KMS-11 (cell line): ENCODE results near the gene FUZ.

Source experiments
- H2AFZ ChIP-seq: fragments of 200-600 bp; sonication (generic); 2 replicates; pipeline ENCODE4 v1.6.1; 2016; ENCODE audit warnings: antibody characterized with exemption, mixed run types, low read depth
- H3K27ac ChIP-seq: fragments of 200-600 bp; sonication (generic); 2 replicates; pipeline ENCODE4 v1.6.1; 2016; ENCODE audit warnings: mild to moderate bottlenecking, mixed run types
- H3K27me3 ChIP-seq: fragments of 200-600 bp; sonication (generic); 2 replicates; pipeline ENCODE4 v1.6.1; 2017; ENCODE audit warnings: mild to moderate bottlenecking, low read depth, mixed run types, moderate library complexity; ENCODE audit not compliant: insufficient read depth
- H3K36me3 ChIP-seq: fragments of 200-600 bp; sonication (generic); 2 replicates; pipeline ENCODE4 v1.6.1; 2017; ENCODE audit warnings: mild to moderate bottlenecking, mixed run types; ENCODE audit not compliant: insufficient read depth
- H3K4me1 ChIP-seq: fragments of 200-600 bp; sonication (generic); 2 replicates; pipeline ENCODE4 v1.6.1; 2016; ENCODE audit warnings: mild to moderate bottlenecking, low read depth, mixed run types; ENCODE audit not compliant: poor library complexity, severe bottlenecking
- H3K4me2 ChIP-seq: fragments of 200-600 bp; sonication (generic); 2 replicates; pipeline ENCODE4 v1.7.0; 2016; ENCODE audit warnings: mild to moderate bottlenecking, mixed run types
- H3K4me3 ChIP-seq: fragments of 200-600 bp; sonication (generic); IDR thresholded peaks from 2 replicates; pipeline ENCODE4 v1.6.1; 2017; ENCODE audit warnings: low read depth, low read length, mixed read lengths; ENCODE audit not compliant: insufficient read depth
- H3K79me2 ChIP-seq: fragments of 200-600 bp; sonication (generic); 2 replicates; pipeline ENCODE4 v1.6.1; 2016; ENCODE audit warnings: low read depth, mixed run types; ENCODE audit not compliant: insufficient read depth
- H3K9ac ChIP-seq: fragments of 200-600 bp; sonication (generic); 2 replicates; pipeline ENCODE4 v1.6.1; 2016; ENCODE audit warnings: mild to moderate bottlenecking, mixed run types
- H4K20me1 ChIP-seq: fragments of 200-600 bp; sonication (generic); 2 replicates; pipeline ENCODE4 v1.6.1; 2016; ENCODE audit warnings: mild to moderate bottlenecking, mixed run types; ENCODE audit not compliant: insufficient read depth
- TF ChIP-seq, protein P1 (sequence below): fragments of 200-600 bp; sonication (generic); conservative IDR thresholded peaks from 2 replicates; pipeline ENCODE4 v1.6.1; 2017; ENCODE audit warnings: low read depth, mild to moderate bottlenecking, antibody characterized with exemption, low read length, moderate library complexity, mixed read lengths

The FUZ gene

DNA sequence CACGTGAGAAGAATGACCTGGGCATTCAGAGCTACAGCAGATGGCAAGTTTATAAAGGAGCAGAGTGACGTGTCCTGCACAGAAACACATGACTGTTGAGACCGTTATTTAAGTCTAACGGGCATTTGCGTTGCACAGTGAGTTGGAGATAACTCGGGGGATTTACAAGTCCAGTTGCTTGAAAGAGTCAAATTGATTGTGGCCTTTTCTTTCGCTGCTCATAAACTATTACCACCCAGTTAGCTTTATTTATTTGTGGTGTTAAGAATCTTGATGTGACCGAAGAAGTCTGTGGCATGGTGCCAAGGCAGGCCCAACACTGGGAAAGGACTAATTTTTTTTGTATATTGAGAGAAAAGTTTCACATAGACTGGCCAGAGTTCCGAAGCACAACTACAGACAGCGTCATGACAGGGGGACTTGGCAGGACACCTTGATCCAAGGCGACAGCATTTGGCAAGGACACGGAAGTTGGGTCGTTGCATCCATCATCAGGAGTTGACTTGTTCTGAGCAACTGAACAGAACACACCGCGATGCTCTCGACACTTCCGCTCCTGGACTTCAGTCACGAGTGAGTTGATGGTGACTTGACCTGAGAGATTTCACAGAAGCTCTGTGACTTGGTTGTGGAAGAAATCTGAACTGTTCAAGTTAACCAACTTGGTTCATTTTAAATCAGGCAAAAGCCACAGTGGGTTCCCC lies 25.9 kb upstream of the FUZ start:
- Histone ChIP-seq H3K27ac (no peak overlapping the region), H3K79me2 (no peaks in the 10 kb centered on the region), H3K4me2 (no peak overlapping the region), H3K27me3 (no peaks in the 10 kb centered on the region), H2AFZ (no peak overlapping the region), H4K20me1 (no peaks in the 10 kb centered on the region), H3K36me3 (no peaks in the 10 kb centered on the region; the same call in 1 of the 2 replicates), H3K4me3 (no peak overlapping the region), H3K4me1 (peaks cover 3% of the 10 kb centered on the region), H3K9ac (no peak overlapping the region)
- TF ChIP-seq, protein P1, sequence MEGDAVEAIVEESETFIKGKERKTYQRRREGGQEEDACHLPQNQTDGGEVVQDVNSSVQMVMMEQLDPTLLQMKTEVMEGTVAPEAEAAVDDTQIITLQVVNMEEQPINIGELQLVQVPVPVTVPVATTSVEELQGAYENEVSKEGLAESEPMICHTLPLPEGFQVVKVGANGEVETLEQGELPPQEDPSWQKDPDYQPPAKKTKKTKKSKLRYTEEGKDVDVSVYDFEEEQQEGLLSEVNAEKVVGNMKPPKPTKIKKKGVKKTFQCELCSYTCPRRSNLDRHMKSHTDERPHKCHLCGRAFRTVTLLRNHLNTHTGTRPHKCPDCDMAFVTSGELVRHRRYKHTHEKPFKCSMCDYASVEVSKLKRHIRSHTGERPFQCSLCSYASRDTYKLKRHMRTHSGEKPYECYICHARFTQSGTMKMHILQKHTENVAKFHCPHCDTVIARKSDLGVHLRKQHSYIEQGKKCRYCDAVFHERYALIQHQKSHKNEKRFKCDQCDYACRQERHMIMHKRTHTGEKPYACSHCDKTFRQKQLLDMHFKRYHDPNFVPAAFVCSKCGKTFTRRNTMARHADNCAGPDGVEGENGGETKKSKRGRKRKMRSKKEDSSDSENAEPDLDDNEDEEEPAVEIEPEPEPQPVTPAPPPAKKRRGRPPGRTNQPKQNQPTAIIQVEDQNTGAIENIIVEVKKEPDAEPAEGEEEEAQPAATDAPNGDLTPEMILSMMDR, result no peak

DNA sequence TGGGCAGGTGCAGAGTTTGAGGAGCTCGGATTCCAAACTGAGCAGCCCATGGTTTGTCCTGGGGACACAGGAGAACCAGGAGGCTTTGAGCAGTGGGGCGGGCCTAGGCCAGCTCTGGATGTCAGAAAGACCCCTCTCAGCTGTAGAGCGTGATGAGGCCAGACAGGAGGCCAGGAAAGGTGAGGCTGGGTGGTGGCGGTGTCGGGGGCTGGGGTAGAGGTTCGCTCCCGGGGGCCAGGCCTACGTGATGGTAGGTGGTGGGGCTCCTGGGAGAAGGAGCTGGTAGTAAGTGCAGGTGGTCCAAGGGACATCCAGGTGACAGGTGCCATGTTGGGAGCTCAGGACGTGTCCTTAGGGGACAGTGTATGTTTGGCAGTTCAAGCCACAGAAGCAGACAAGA lies 24.3 kb upstream of the FUZ start:
- H3K79me2 ChIP-seq, result no peaks in the 10 kb centered on the region
- TF ChIP-seq, protein P1, result no peak
- H2AFZ ChIP-seq, result no peak overlapping the region
- no peak overlapping the region for H3K27ac ChIP-seq
- H3K9ac ChIP-seq, result no peak overlapping the region
- H3K4me2 ChIP-seq, result no peak overlapping the region
- H3K4me3 ChIP-seq, result no peak overlapping the region
- no peaks in the 10 kb centered on the region; the same call in 1 of the 2 replicates for H3K36me3 ChIP-seq
- H3K27me3 ChIP-seq, result no peaks in the 10 kb centered on the region
- H3K4me1 ChIP-seq, result no peaks in the 10 kb centered on the region
- no peaks in the 10 kb centered on the region for H4K20me1 ChIP-seq

DNA sequence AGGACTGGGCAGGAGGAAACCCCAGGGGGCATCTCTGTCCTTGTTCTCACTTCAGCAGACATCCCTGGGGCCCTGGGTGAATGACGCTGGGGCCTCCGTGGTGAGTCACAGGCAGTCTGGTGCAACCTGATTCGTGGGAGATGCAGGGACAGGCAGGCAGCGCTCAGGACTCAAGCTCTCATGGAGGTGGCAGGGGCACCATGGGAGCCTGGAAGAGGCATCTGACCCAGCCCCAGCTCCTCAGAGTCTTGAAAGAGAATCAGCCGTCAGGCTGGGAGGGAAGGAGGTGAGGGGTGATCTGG lies 23.9 kb upstream of the FUZ start:
- Histone ChIP-seq H3K27me3 (no peaks in the 10 kb centered on the region), H3K27ac (no peak overlapping the region), H3K4me2 (no peak overlapping the region), H3K4me3 (no peak overlapping the region), H3K9ac (no peak overlapping the region), H4K20me1 (no peaks in the 10 kb centered on the region), H2AFZ (no peak overlapping the region), H3K36me3 (no peaks in the 10 kb centered on the region; the same call in 1 of the 2 replicates), H3K79me2 (no peaks in the 10 kb centered on the region), H3K4me1 (no peaks in the 10 kb centered on the region)
- TF ChIP-seq, protein P1, result no peak

DNA sequence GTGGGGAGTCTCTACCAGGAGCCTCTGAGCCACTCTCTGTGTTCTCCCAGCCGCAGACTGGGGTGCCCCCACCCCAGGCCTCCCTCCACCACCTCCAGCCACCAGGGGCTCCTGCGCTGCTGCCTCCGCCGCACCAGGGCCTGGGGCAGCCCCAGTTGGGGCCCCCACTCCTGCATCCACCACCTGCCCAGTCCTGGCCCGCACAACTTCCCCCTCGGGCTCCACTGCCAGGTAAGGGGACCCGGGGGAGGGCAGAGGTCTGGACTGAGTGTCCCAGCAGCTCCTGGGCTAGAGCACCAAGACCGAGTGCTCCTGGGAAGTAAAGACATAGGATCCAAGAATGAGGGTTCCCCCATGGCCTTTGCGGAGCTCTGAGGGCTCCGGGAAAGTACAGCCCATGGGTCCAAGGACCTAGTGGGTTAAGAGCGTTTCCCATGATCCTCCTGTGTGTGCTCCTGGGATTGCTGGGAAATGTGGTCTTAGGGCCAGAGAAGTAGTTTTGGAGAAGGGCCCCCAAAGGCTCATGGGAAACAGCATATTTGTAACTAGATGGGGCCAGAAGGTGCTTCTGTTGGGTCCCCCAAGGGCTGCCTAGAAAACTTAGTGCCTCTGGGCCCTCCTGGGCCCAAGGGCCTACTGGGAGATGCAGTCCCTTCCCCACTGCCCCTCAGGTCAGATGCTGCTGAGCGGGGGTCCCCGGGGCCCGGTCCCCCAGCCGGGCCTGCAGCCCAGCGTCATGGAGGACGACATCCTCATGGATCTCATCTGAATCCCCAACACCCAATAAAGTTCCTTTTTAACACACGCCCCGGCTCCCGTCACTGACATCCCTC lies 23.3 kb upstream of the FUZ start:
- no peaks in the 10 kb centered on the region for H3K27me3 ChIP-seq
- no peaks in the 10 kb centered on the region for H4K20me1 ChIP-seq
- no peaks in the 10 kb centered on the region for H3K79me2 ChIP-seq
- no peak overlapping the region for H3K9ac ChIP-seq
- no peaks in the 10 kb centered on the region for H3K4me1 ChIP-seq
- H3K4me2 ChIP-seq, result no peak overlapping the region
- no peak overlapping the region for H2AFZ ChIP-seq
- H3K4me3 ChIP-seq, result no peak overlapping the region
- TF ChIP-seq, protein P1, result no peak
- H3K36me3 ChIP-seq, result no peaks in the 10 kb centered on the region; the same call in 1 of the 2 replicates
- H3K27ac ChIP-seq, result no peak overlapping the region
